HG02885 (cell line): ENCODE measurements around the gene ACKR1.

ENCODE experiments used
- ATAC-seq: cut with Tn5 transposase; IDR thresholded peaks from one replicate; pipeline ENCODE4 v1.9.1; 2021; ENCODE audit warnings: mild to moderate bottlenecking; ENCODE audit not compliant: unreplicated experiment, poor library complexity

The ACKR1 gene

DNA sequence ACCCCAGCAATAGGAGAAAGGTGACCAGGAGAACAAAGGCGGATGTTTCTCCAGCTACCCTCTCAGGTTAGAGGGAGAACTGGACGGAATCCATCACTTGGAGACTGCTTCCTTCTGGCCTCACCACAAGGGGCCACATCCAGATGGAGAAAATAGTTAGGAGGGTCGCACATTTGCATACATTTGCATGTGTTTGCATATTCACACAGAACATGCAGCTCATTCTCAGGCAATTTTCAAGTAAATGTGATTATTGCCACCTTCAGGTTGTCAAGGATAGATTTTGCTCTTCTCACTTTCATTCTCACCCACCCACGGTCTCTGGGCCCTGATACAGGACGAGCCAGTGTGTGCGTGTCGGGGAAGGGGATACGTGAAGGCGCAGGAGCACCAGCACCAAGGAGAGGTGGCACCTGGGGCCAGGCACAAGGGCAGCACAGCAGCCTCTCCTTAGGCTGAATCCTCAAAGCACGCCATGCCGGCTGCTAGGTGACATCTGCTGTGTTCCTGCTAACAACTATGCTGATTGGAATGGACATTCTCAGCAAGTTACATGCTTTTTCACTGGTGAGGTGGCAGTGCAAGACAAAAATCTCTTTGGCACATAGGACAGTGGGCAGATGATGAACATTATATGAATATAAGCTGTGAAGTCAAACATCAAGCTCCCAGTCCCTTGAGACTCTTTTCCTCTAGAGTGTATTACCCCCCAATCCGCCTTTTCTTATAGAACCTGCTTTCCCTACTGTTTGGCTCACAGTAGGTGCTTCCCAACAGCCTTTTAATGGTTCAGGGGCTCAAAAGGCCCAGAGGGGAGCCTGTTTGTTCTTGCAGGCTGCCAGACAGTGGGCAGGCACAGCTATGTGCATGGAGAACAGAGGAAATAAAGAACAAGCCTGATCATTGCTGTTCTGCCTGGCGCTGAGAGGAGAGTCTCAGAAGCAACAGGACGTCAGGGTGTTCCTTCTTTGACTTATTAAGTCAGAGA is 14.3 kb downstream of the ACKR1 start:
- ATAC-seq, result no peak

- no peak for ATAC-seq
These were observed 17.6 kb downstream of the ACKR1 start for GRCh38 chr1:159222075-159222865.

- no peak for ATAC-seq
These were observed 18.3 kb downstream of the ACKR1 start for GRCh38 chr1:159223004-159223403.

GRCh38 chr1:159228554-159228953 is 23.9 kb downstream of the ACKR1 start:
- ATAC-seq, result no peak

GRCh38 chr1:159229260-159229885 is 24.7 kb downstream of the ACKR1 start:
- ATAC-seq, result no peak

DNA sequence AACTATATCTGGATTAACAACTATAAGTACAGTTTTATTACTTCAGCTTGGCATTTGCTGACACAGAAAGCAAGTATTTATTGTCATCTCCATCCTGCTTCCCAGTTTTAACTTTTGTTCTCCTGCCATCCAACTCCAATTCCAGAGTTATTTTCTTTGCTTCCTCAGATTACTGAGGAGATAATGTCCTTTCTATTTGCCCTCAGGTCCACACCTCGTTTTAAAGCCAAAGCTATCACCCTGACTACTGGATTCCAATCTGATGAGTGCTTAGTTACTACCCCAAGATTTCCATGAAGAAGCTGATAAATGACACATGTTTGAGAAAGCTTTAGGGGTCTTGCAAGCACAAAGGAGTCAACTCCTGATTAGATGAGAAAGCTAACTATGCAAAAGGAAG is 25.2 kb downstream of the ACKR1 start:
- no peak for ATAC-seq

DNA sequence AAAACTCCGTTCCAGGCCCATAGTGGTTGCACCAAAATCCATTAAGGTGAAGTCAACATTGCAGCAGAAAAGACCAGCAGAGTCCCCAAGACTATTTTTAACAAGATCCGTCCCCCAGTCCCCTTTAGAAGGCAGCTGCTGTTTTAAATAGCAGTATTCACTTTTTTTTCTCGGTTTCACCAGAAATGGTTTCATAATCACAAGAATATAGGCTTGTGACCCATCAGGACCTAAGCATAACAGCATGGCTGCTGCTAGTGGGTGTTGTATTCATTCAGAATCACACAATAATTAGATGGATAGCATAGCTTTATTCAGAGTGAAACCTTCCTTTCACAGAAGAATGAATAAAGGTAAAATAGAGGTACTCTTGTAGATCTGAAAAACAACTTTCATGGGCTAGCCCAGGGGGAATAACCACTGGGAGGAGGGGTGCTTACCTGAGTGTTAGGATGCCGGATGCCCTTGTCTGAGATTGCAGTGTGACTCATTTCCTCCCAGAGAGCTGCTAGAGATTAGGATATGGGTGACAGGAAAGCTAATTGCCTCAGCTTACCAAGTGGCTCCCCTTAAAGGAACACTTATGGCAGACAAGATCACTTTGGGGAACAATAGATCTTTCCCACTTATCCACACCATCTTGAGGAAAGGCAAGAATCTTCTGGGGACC is 35.0 kb downstream of the ACKR1 start:
- ATAC-seq, result peak; percentile 92

GRCh38 chr1:159247266-159247665 is 42.6 kb downstream of the ACKR1 start:
- no peak for ATAC-seq

DNA sequence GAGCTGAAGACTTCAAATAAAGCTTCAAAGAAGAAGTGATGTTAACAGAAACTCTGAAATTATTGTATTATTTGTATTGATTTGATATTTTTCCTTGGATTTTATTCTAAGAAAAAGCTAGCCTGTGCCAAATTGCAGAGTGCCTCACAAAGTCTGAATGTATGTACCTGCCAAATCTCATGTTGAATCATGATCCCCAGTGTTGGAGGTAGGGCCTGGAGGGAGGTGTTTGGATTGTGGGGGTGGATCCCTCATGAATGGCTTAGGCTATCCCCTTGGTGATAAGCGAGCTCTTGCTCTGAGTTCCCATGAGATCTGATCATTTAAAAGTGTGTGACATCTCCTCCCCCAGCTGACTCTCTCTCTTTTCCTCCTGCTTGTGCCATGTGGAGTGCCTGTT is 43.6 kb downstream of the ACKR1 start:
- no peak for ATAC-seq

DNA sequence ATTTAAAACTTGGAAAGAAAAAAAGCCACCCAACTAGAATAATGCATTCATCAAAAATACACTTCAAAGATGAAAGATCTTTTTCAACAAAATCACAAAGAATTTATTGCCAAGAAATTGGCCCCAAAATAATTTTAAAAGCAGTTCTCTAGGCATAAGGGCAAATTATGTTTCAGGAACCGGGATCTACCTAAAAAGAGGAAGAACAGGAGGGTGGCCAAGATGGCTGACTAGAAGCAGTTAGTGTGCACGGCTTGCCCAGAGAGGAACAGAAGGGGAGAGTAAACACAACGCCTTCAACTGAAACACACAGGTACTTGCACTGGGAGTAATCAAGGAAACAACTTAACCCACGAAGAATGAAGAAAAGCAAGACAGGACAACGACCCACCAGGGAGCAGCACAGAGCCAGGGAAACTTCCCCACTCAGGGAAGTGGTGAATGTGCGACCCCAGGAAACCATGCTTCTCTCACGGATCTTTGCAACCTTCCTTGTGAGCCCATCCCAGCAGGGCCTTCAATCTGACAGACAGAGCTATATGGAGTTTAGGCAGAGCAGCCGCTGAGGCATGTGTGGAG is 46.1 kb downstream of the ACKR1 start:
- no peak for ATAC-seq
